DND-41 (cell line): Measurements from ENCODE around the gene MGAT5.

Experiments used
- ATAC-seq: fragments of 200-7000 bp; cut with Tn5 transposase; 3 replicates; pipeline ENCODE4 v1.9.1; 2021; ENCODE audit warnings: low read depth; ENCODE audit not compliant: insufficient read depth
- DNase-seq: peaks from one replicate; pipeline ENCODE4 v3.0.0-alpha.2; 2020
- H2AFZ ChIP-seq: 2 replicates; pipeline ENCODE4 v1.6.0; 2012; ENCODE audit warnings: low read depth, low read length
- H3K27ac ChIP-seq: 2 replicates; pipeline ENCODE4 v1.5.1; 2012; ENCODE audit warnings: low read length, inconsistent platforms
- H3K27me3 ChIP-seq: fragments of 200-600 bp; sonication (generic); 2 replicates; pipeline ENCODE4 v1.6.0; 2012; ENCODE audit warnings: low read length, mild to moderate bottlenecking, inconsistent platforms; ENCODE audit not compliant: insufficient read depth, poor library complexity
- H3K36me3 ChIP-seq: 2 replicates; pipeline ENCODE4 v1.5.1; 2012; ENCODE audit warnings: low read length, inconsistent platforms; ENCODE audit not compliant: insufficient read depth
- H3K4me1 ChIP-seq: 2 replicates; pipeline ENCODE4 v1.5.1; 2012; ENCODE audit warnings: mild to moderate bottlenecking, low read length; ENCODE audit not compliant: insufficient read depth
- H3K4me2 ChIP-seq: 2 replicates; pipeline ENCODE4 v1.6.0; 2012; ENCODE audit warnings: mild to moderate bottlenecking, moderate library complexity, low read length, inconsistent platforms; ENCODE audit not compliant: insufficient read depth
- H3K4me3 ChIP-seq, 2 experiments: fragments of 200-600 bp in 1 of 2; shearing (Covaris generic) in 1 of 2; 2 replicates each; pipeline ENCODE4 v1.5.1; 2012 to 2016; ENCODE audit warnings: inconsistent platforms in 2 of 2, low read length in 2 of 2, mild to moderate bottlenecking in 2 of 2, low read depth in 1 of 2, moderate library complexity in 1 of 2
- H3K79me2 ChIP-seq: 2 replicates; pipeline ENCODE4 v1.6.0; 2012; ENCODE audit warnings: low read length, inconsistent platforms; ENCODE audit not compliant: insufficient read depth
- H3K9ac ChIP-seq: 2 replicates; pipeline ENCODE4 v1.6.0; 2012; ENCODE audit warnings: low read depth, mild to moderate bottlenecking, inconsistent platforms, low read length, moderate library complexity
- H3K9me3 ChIP-seq: 2 replicates; pipeline ENCODE4 v1.5.1; 2012; ENCODE audit warnings: low read length, moderate library complexity, mild to moderate bottlenecking, inconsistent platforms; ENCODE audit not compliant: insufficient read depth, severe bottlenecking
- H4K20me1 ChIP-seq: 2 replicates; pipeline ENCODE4 v1.6.0; 2012; ENCODE audit warnings: low read length; ENCODE audit not compliant: insufficient read depth
- CTCF ChIP-seq: IDR thresholded peaks from 2 replicates; pipeline ENCODE4 v1.5.1; 2012; ENCODE audit warnings: borderline replicate concordance, low read length, moderate library complexity, mild to moderate bottlenecking; ENCODE audit not compliant: poor library complexity, severe bottlenecking; ENCODE audit errors: extremely low read depth
- EZH2 ChIP-seq: IDR thresholded peaks from 3 replicates; pipeline ENCODE4 v1.6.1; 2012; ENCODE audit warnings: borderline replicate concordance, low read depth, mild to moderate bottlenecking, moderate library complexity, low read length, inconsistent platforms; ENCODE audit not compliant: severe bottlenecking

Gene MGAT5

GRCh38 chr2:134408791-134409190, 154.9 kb downstream of the MGAT5 start:
- Histone ChIP-seq H3K4me1 (peaks cover 41% of the 10 kb centered on the region), H4K20me1 (peaks cover 22% of the 10 kb centered on the region), H3K4me2 (no peak overlapping the region), H3K9ac (no peak overlapping the region), H3K27me3 (no peaks in the 10 kb centered on the region), H3K4me3 (no peak overlapping the region), H2AFZ (no peak overlapping the region), H3K36me3 (peaks cover 40% of the 10 kb centered on the region), H3K27ac (no peak overlapping the region), H3K79me2 (no peaks in the 10 kb centered on the region), H3K9me3 (no peaks in the 10 kb centered on the region)
- DNase-seq, result no peak
- no peak for ATAC-seq
- no peak for TF ChIP-seq CTCF
- TF ChIP-seq EZH2, result no peak

- Histone ChIP-seq H3K4me2 (no peak overlapping the region), H3K36me3 (peaks cover 44% of the 10 kb centered on the region), H3K27me3 (no peaks in the 10 kb centered on the region), H4K20me1 (peaks cover 22% of the 10 kb centered on the region), H2AFZ (no peak overlapping the region), H3K4me1 (peaks cover 41% of the 10 kb centered on the region), H3K9ac (no peak overlapping the region), H3K79me2 (no peaks in the 10 kb centered on the region), H3K4me3 (no peak overlapping the region), H3K27ac (no peak overlapping the region), H3K9me3 (no peaks in the 10 kb centered on the region)
- ATAC-seq (no peak), DNase-seq (no peak)
- TF ChIP-seq EZH2 (no peak), CTCF (no peak)
Observed at GRCh38 chr2:134410006-134410405, 156.1 kb downstream of the MGAT5 start.

- ATAC-seq (no peak), DNase-seq (no peak)
- Histone ChIP-seq H2AFZ (no peak overlapping the region), H3K4me3 (no peak overlapping the region), H3K4me1 (peaks cover 41% of the 10 kb centered on the region), H3K4me2 (no peak overlapping the region), H4K20me1 (peaks cover 22% of the 10 kb centered on the region), H3K79me2 (no peaks in the 10 kb centered on the region), H3K9ac (no peak overlapping the region), H3K9me3 (no peaks in the 10 kb centered on the region), H3K27me3 (no peaks in the 10 kb centered on the region), H3K36me3 (peaks cover 38% of the 10 kb centered on the region), H3K27ac (no peak overlapping the region)
- TF ChIP-seq CTCF (no peak), EZH2 (no peak)
Observed at GRCh38 chr2:134410831-134411231, 157.0 kb downstream of the MGAT5 start.
